Erythroblast (primary cell): ENCODE measurements around the gene SLC36A2.

Source experiments
- GATA1 ChIP-seq: IDR thresholded peaks from 2 replicates; pipeline ENCODE4 v1.6.1; 2011; ENCODE audit warnings: low read depth, mild to moderate bottlenecking, control low read depth, low read length, moderate library complexity
- POLR2A ChIP-seq: IDR thresholded peaks from 2 replicates; pipeline ENCODE4 v1.6.1; 2011; ENCODE audit warnings: mild to moderate bottlenecking, low read length

DNA sequence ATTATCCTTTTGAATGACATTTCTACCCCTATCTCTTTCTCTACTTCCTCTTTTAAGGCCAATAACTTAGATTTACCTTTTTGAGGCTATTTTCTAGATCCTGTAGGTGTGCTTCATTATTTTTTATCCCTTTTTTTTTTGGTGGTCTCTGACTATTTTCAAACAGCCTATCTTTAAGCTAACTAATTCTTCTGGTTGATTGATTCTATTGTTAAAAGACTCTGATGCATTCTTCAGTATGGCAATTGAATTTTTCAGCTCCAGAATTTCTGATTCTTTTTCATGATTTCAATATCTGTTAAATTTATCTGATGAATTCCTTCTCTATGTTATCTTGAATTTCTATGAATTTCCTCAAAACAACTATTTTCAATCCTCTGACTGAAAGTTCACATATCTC, 36.4 kb downstream of the SLC36A2 start:
- TF ChIP-seq POLR2A (no peak), GATA1 (no peak)
